ENCODE results near the gene PRCP.

Gene PRCP

DNA sequence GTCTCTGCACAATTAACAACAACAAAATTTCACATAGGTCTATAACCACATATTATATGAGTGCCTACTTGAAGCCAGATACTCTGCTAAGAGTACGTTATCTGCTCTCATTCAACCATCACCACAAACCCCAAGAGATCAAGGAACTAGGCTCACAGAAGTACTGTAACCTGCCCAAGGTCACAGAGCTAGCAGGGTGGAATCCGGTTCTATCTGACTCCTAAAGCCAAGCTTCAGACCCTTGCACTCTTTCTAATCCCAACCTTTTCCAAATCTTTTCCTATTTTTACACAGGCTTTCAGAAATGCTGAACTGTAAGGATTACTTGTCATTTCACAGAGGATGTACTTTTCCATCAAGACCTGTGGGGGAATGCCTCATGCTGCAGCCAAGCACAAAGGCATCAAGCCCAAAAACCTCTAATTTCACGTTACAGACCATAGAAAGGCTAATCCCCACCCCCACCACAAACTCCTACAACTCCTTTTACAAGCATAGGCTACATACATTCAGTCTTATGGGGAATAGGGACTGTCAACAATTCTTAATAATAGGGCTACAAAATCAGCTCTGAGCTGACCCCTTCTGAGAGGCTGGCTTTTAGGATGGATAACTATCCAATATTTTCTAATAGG, 927 bp downstream of the PRCP start:
- Histone ChIP-seq H3K4me1 (ENCODE audit: control insufficient read depth in 5 of 5, insufficient read depth in 5 of 5, low read length in 5 of 5) (peaks cover 3 to 49% (median 37%) of the 10 kb centered on the region in 5 donors), H3K9me3 (ENCODE audit: control insufficient read depth in 5 of 5, low read length in 5 of 5) (no peaks in the 10 kb centered on the region), H3K36me3 (ENCODE audit: control insufficient read depth in 5 of 5, insufficient read depth in 5 of 5, low read length in 5 of 5) (no peaks in the 10 kb centered on the region), H3K27ac (ENCODE audit: low read depth, low read length) (peak overlapping the region; percentile 85), H3K27me3 (ENCODE audit: control insufficient read depth in 5 of 5, insufficient read depth in 4 of 5, low read length in 5 of 5) (no peaks in the 10 kb centered on the region), H3K9ac (ENCODE audit: low read length in 5 of 5) (peak overlapping the region; percentile 83 to 96 (median 91)), H3K4me3 (ENCODE audit: low read depth in 1 of 5, low read length in 5 of 5) (peak overlapping the region; percentile 70 to 90 (median 83))

GRCh38 chr11:82898241-82898640, 2.0 kb downstream of the PRCP start:
- no peaks in the 10 kb centered on the region for H3K36me3 ChIP-seq (ENCODE audit: control insufficient read depth in 5 of 5, insufficient read depth in 5 of 5, low read length in 5 of 5)
- peak overlapping the region in 1 of 5 donors; percentile 12 for H3K9ac ChIP-seq (ENCODE audit: low read length in 5 of 5)
- H3K4me1 ChIP-seq (ENCODE audit: control insufficient read depth in 5 of 5, insufficient read depth in 5 of 5, low read length in 5 of 5) = peaks cover 3 to 49% (median 37%) of the 10 kb centered on the region in 5 donors
- H3K4me3 ChIP-seq (ENCODE audit: low read depth in 1 of 5, low read length in 5 of 5) = peak overlapping the region in 1 of 5 donors; percentile 90
- no peak overlapping the region for H3K27ac ChIP-seq (ENCODE audit: low read depth, low read length)
- no peaks in the 10 kb centered on the region for H3K9me3 ChIP-seq (ENCODE audit: control insufficient read depth in 5 of 5, low read length in 5 of 5)
- H3K27me3 ChIP-seq (ENCODE audit: control insufficient read depth in 5 of 5, insufficient read depth in 4 of 5, low read length in 5 of 5) = no peaks in the 10 kb centered on the region

DNA sequence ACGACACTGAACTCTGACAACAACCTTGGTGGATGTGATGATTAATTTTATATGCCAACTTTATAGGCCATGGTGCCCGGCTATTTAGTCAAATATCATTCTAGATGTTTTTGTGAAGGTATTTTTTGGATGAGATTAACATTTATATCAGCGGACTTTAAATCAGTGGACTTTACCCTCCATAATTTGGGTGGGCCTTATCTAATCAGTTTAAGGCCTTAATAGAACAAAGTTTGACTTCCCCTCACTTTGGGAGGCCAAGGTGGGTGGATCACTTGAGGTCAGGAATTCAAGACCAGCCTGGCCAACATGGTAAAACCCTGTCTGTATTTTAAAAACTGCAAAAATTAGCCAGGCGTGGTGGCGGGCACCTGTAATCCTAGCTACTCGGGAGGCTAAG, 4.0 kb downstream of the PRCP start:
- H3K27me3 ChIP-seq (ENCODE audit: control insufficient read depth in 5 of 5, insufficient read depth in 4 of 5, low read length in 5 of 5) = no peaks in the 10 kb centered on the region
- H3K27ac ChIP-seq (ENCODE audit: low read depth, low read length) = no peak overlapping the region
- H3K9ac ChIP-seq (ENCODE audit: low read length in 5 of 5) = no peak overlapping the region
- H3K9me3 ChIP-seq (ENCODE audit: control insufficient read depth in 5 of 5, low read length in 5 of 5) = no peaks in the 10 kb centered on the region
- H3K36me3 ChIP-seq (ENCODE audit: control insufficient read depth in 5 of 5, insufficient read depth in 5 of 5, low read length in 5 of 5) = no peaks in the 10 kb centered on the region
- H3K4me3 ChIP-seq (ENCODE audit: low read depth in 1 of 5, low read length in 5 of 5) = no peak overlapping the region
- peaks cover 3 to 43% (median 35%) of the 10 kb centered on the region in 5 donors for H3K4me1 ChIP-seq (ENCODE audit: control insufficient read depth in 5 of 5, insufficient read depth in 5 of 5, low read length in 5 of 5)

DNA sequence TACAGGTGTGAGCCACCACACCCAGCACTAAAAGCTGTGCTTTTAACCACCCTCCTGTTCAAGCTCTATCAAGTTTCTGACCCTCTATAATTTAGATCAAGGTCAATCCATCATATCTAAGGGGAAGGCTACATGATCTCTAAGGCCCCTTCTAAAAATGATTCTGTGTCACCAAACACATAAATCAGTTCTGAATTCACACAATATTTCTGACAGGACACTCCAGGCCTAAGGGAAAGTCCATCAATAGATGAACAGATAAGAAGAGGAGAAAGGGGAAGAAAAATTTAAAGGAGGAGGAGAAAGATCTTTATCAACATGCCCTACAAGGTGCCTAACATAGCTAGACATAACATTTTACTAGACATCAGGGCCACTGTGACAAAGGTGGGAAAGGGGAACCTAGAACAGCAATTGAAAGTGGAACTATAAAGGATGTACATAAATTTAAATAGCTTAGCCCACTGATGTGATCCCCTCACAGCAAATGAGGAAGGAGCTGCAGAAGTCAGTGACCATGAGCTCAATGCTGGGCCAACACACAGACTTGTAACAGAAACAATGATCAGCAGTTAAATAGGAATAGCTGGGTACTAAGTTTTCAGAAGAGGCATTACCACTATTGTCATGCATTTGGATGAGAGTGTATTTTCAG, 4.7 kb downstream of the PRCP start:
- Histone ChIP-seq H3K9ac (ENCODE audit: low read length in 5 of 5) (no peak overlapping the region), H3K36me3 (ENCODE audit: control insufficient read depth in 5 of 5, insufficient read depth in 5 of 5, low read length in 5 of 5) (no peaks in the 10 kb centered on the region), H3K27ac (ENCODE audit: low read depth, low read length) (no peak overlapping the region), H3K4me3 (ENCODE audit: low read depth in 1 of 5, low read length in 5 of 5) (no peak overlapping the region), H3K9me3 (ENCODE audit: control insufficient read depth in 5 of 5, low read length in 5 of 5) (no peaks in the 10 kb centered on the region), H3K4me1 (ENCODE audit: control insufficient read depth in 5 of 5, insufficient read depth in 5 of 5, low read length in 5 of 5) (peaks cover 3 to 43% (median 33%) of the 10 kb centered on the region in 5 donors), H3K27me3 (ENCODE audit: control insufficient read depth in 5 of 5, insufficient read depth in 4 of 5, low read length in 5 of 5) (no peaks in the 10 kb centered on the region)

- Histone ChIP-seq H3K4me1 (ENCODE audit: control insufficient read depth in 5 of 5, insufficient read depth in 5 of 5, low read length in 5 of 5) (peaks cover 5 to 42% (median 22%) of the 10 kb centered on the region in 5 donors), H3K36me3 (ENCODE audit: control insufficient read depth in 5 of 5, insufficient read depth in 5 of 5, low read length in 5 of 5) (no peaks in the 10 kb centered on the region), H3K4me3 (ENCODE audit: low read depth in 1 of 5, low read length in 5 of 5) (no peak overlapping the region), H3K9ac (ENCODE audit: low read length in 5 of 5) (no peak overlapping the region), H3K27me3 (ENCODE audit: control insufficient read depth in 5 of 5, insufficient read depth in 4 of 5, low read length in 5 of 5) (no peaks in the 10 kb centered on the region), H3K9me3 (ENCODE audit: control insufficient read depth in 5 of 5, low read length in 5 of 5) (no peaks in the 10 kb centered on the region), H3K27ac (ENCODE audit: low read depth, low read length) (no peak overlapping the region)
Measured at GRCh38 chr11:82892611-82893169, 7.5 kb downstream of the PRCP start.

- Histone ChIP-seq H3K4me3 (ENCODE audit: low read depth in 1 of 5, low read length in 5 of 5) (no peak overlapping the region), H3K9me3 (ENCODE audit: control insufficient read depth in 5 of 5, low read length in 5 of 5) (no peaks in the 10 kb centered on the region), H3K9ac (ENCODE audit: low read length in 5 of 5) (no peak overlapping the region), H3K36me3 (ENCODE audit: control insufficient read depth in 5 of 5, insufficient read depth in 5 of 5, low read length in 5 of 5) (no peaks in the 10 kb centered on the region), H3K4me1 (ENCODE audit: control insufficient read depth in 5 of 5, insufficient read depth in 5 of 5, low read length in 5 of 5) (peaks cover 5 to 38% (median 19%) of the 10 kb centered on the region in 5 donors), H3K27me3 (ENCODE audit: control insufficient read depth in 5 of 5, insufficient read depth in 4 of 5, low read length in 5 of 5) (no peaks in the 10 kb centered on the region), H3K27ac (ENCODE audit: low read depth, low read length) (no peak overlapping the region)
Measured at GRCh38 chr11:82890936-82891335, 9.3 kb downstream of the PRCP start.

- H3K27ac ChIP-seq (ENCODE audit: low read depth, low read length) = no peak overlapping the region
- peak overlapping the region in 4 of 5 donors; percentile 30 to 32 (median 32) for H3K4me3 ChIP-seq (ENCODE audit: low read depth in 1 of 5, low read length in 5 of 5)
- H3K36me3 ChIP-seq (ENCODE audit: control insufficient read depth in 5 of 5, insufficient read depth in 5 of 5, low read length in 5 of 5) = no peaks in the 10 kb centered on the region
- H3K9me3 ChIP-seq (ENCODE audit: control insufficient read depth in 5 of 5, low read length in 5 of 5) = no peaks in the 10 kb centered on the region
- H3K27me3 ChIP-seq (ENCODE audit: control insufficient read depth in 5 of 5, insufficient read depth in 4 of 5, low read length in 5 of 5) = no peaks in the 10 kb centered on the region
- H3K4me1 ChIP-seq (ENCODE audit: control insufficient read depth in 5 of 5, insufficient read depth in 5 of 5, low read length in 5 of 5) = peaks cover 5 to 42% (median 19%) of the 10 kb centered on the region in 5 donors
- H3K9ac ChIP-seq (ENCODE audit: low read length in 5 of 5) = no peak overlapping the region
Measured at GRCh38 chr11:82890002-82890341, 10.3 kb downstream of the PRCP start.

- Histone ChIP-seq H3K4me1 (ENCODE audit: control insufficient read depth in 5 of 5, insufficient read depth in 5 of 5, low read length in 5 of 5) (peaks cover 5 to 48% (median 19%) of the 10 kb centered on the region in 5 donors), H3K36me3 (ENCODE audit: control insufficient read depth in 5 of 5, insufficient read depth in 5 of 5, low read length in 5 of 5) (no peaks in the 10 kb centered on the region), H3K9me3 (ENCODE audit: control insufficient read depth in 5 of 5, low read length in 5 of 5) (no peaks in the 10 kb centered on the region), H3K27ac (ENCODE audit: low read depth, low read length) (no peak overlapping the region), H3K4me3 (ENCODE audit: low read depth in 1 of 5, low read length in 5 of 5) (peak overlapping the region in 4 of 5 donors; percentile 30 to 32 (median 32)), H3K27me3 (ENCODE audit: control insufficient read depth in 5 of 5, insufficient read depth in 4 of 5, low read length in 5 of 5) (no peaks in the 10 kb centered on the region), H3K9ac (ENCODE audit: low read length in 5 of 5) (peak overlapping the region in 1 of 5 donors; percentile 33)
Measured at GRCh38 chr11:82889133-82890001, 10.9 kb downstream of the PRCP start.

- Histone ChIP-seq H3K4me1 (ENCODE audit: control insufficient read depth in 5 of 5, insufficient read depth in 5 of 5, low read length in 5 of 5) (peaks cover 0 to 46% (median 3%) of the 10 kb centered on the region in 5 donors), H3K27ac (ENCODE audit: low read depth, low read length) (peak overlapping the region; percentile 24), H3K9me3 (ENCODE audit: control insufficient read depth in 5 of 5, low read length in 5 of 5) (no peaks in the 10 kb centered on the region), H3K9ac (ENCODE audit: low read length in 5 of 5) (no peak overlapping the region), H3K4me3 (ENCODE audit: low read depth in 1 of 5, low read length in 5 of 5) (no peak overlapping the region), H3K27me3 (ENCODE audit: control insufficient read depth in 5 of 5, insufficient read depth in 4 of 5, low read length in 5 of 5) (no peaks in the 10 kb centered on the region), H3K36me3 (ENCODE audit: control insufficient read depth in 5 of 5, insufficient read depth in 5 of 5, low read length in 5 of 5) (no peaks in the 10 kb centered on the region)
Measured at GRCh38 chr11:82883853-82884252, 16.4 kb downstream of the PRCP start.
